ENCODE measurements around the gene GLT8D1.

- TF ChIP-seq CTCF (IDR thresholded peaks at IDR 0.05) (no peak), POLR2A (IDR thresholded peaks at IDR 0.05) (no peak)
These were observed 54.0 kb downstream of the GLT8D1 start for GRCh38 chr3:52651592-52651991.
